ENCODE measurements around the gene GHRHR.

Gene GHRHR

DNA sequence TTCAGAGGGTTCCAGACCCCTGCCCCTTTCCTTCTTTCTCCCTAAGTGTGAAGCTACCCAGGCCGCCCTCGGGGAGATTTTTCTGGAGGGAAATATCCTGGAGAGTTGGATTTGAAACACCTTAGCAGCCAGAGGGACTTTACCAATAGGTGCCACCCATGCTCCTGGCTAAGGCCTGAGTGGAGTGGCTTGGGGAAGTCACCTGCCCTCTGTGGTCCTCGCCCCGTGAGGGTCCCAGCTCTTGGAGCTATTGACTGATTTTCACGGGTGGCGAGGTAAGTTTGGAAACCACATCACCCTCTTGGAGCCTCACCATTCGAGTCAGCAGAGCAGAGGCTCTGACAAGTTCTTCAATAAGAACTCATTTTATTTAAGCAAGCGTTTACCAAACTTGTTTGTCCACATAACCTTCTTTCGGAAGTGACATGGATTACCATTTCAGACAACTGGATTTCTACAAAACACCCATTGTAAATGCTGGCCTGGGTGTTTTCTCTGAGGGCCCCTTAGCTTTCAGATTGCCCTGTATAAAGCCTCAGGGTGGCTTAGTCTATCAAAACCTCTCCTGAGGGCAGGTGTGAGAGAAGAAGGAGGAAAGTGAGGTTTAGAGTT lies 31.7 kb upstream of the GHRHR start:
- DNase-seq: no peak
- H3K36me3 ChIP-seq (replicated peaks; ENCODE audit: insufficient read depth, low read length): no peaks in the 10 kb centered on the region
- TF ChIP-seq EZH2phosphoT487 (IDR thresholded peaks at IDR 0.05; ENCODE audit: low read length): no peak
- TF ChIP-seq CTCF (IDR thresholded peaks at IDR 0.05; ENCODE audit: low read length): no peak
- TF ChIP-seq EZH2 (optimal IDR thresholded peaks at IDR 0.05; ENCODE audit: low read depth, low read length): no peak
- H3K27me3 ChIP-seq (replicated peaks; ENCODE audit: insufficient read depth, low read length): no peaks in the 10 kb centered on the region
- H4K20me1 ChIP-seq (ENCODE audit: insufficient read depth, low read length): no peaks in the 10 kb centered on the region
- no peak overlapping the region for H3K4me3 ChIP-seq (ENCODE audit: low read length)
- no peak overlapping the region for H3K9ac ChIP-seq (ENCODE audit: low read length)
- H3F3A ChIP-seq (ENCODE audit: insufficient read depth, low read length): no peaks in the 10 kb centered on the region
- no peaks in the 10 kb centered on the region for H3K4me1 ChIP-seq (ENCODE audit: low read length)
- H3K79me2 ChIP-seq (ENCODE audit: low read length): no peaks in the 10 kb centered on the region
- H3K9me3 ChIP-seq (replicated peaks; ENCODE audit: insufficient read depth, low read length): no peaks in the 10 kb centered on the region
- H3K9me2 ChIP-seq (replicated peaks; ENCODE audit: insufficient read depth, low read length): no peaks in the 10 kb centered on the region
- H2AFZ ChIP-seq (ENCODE audit: low read length): no peak overlapping the region
- no peak overlapping the region for H3K4me2 ChIP-seq (ENCODE audit: low read depth, low read length)
- no peak overlapping the region for H3K27ac ChIP-seq (ENCODE audit: low read length)

GRCh38 chr7:30932562-30932961 lies 31.2 kb upstream of the GHRHR start:
- no peaks in the 10 kb centered on the region for H3F3A ChIP-seq (ENCODE audit: insufficient read depth, low read length)
- no peaks in the 10 kb centered on the region for H3K4me1 ChIP-seq (ENCODE audit: low read length)
- H3K9me2 ChIP-seq (replicated peaks; ENCODE audit: insufficient read depth, low read length): no peaks in the 10 kb centered on the region
- H3K27me3 ChIP-seq (replicated peaks; ENCODE audit: insufficient read depth, low read length): no peaks in the 10 kb centered on the region
- H3K4me3 ChIP-seq (ENCODE audit: low read length): no peak overlapping the region
- no peak for TF ChIP-seq EZH2 (optimal IDR thresholded peaks at IDR 0.05; ENCODE audit: low read depth, low read length)
- TF ChIP-seq CTCF (IDR thresholded peaks at IDR 0.05; ENCODE audit: low read length): no peak
- TF ChIP-seq EZH2phosphoT487 (IDR thresholded peaks at IDR 0.05; ENCODE audit: low read length): no peak
- H3K9ac ChIP-seq (ENCODE audit: low read length): no peak overlapping the region
- H3K4me2 ChIP-seq (ENCODE audit: low read depth, low read length): no peak overlapping the region
- no peaks in the 10 kb centered on the region for H3K79me2 ChIP-seq (ENCODE audit: low read length)
- no peaks in the 10 kb centered on the region for H4K20me1 ChIP-seq (ENCODE audit: insufficient read depth, low read length)
- no peaks in the 10 kb centered on the region for H3K9me3 ChIP-seq (replicated peaks; ENCODE audit: insufficient read depth, low read length)
- no peak overlapping the region for H2AFZ ChIP-seq (ENCODE audit: low read length)
- H3K27ac ChIP-seq (ENCODE audit: low read length): no peak overlapping the region
- H3K36me3 ChIP-seq (replicated peaks; ENCODE audit: insufficient read depth, low read length): no peaks in the 10 kb centered on the region
- no peak for DNase-seq

DNA sequence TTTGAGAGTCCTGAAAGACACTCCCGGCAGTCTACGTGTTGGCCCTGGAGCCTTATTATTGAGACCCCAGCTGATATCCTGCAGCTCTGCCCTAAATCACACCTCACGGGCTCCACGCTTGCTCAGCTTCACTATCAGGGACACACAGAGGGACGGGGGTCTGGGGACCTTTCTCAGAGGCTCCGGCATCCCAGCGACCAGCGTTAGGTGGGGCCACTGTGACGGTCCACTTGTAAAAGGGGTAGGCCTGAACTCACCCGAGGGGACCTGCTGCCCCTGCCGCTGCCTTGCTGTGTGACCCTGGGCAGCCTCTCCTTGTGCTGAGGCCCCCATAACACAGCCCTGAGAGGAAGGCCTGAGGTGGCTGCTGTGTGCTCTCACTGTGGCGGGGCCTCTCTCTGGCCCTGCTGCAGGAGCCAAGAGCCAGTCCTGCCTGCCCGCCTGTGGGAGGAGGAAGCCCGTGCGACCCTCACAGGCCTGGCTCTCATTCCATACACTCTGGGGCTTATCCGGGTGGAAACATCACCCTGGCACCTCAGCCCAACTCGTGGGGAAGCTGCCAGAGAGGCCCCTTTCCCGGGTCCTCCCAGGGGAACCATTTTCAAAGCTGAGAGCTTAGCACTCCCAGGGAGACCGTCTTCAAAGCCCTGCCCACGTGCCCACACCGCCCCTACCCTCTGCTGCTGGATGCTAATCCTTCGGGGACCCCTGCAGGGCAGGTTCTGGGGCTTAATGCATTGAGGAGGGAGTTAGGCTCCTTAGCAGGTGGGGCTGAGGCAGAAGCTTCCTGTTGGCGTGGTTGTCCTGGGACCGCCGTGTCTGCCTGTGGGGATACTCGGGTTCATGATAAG lies 30.4 kb upstream of the GHRHR start:
- Histone ChIP-seq H2AFZ (ENCODE audit: low read length) (no peak overlapping the region), H3K4me2 (ENCODE audit: low read depth, low read length) (no peak overlapping the region), H3K4me1 (ENCODE audit: low read length) (no peaks in the 10 kb centered on the region), H3K79me2 (ENCODE audit: low read length) (no peaks in the 10 kb centered on the region), H3K27me3 (replicated peaks; ENCODE audit: insufficient read depth, low read length) (no peaks in the 10 kb centered on the region), H4K20me1 (ENCODE audit: insufficient read depth, low read length) (no peaks in the 10 kb centered on the region), H3K36me3 (replicated peaks; ENCODE audit: insufficient read depth, low read length) (no peaks in the 10 kb centered on the region), H3F3A (ENCODE audit: insufficient read depth, low read length) (no peaks in the 10 kb centered on the region), H3K27ac (ENCODE audit: low read length) (no peak overlapping the region), H3K4me3 (ENCODE audit: low read length) (no peak overlapping the region), H3K9me3 (replicated peaks; ENCODE audit: insufficient read depth, low read length) (no peaks in the 10 kb centered on the region), H3K9me2 (replicated peaks; ENCODE audit: insufficient read depth, low read length) (no peaks in the 10 kb centered on the region), H3K9ac (ENCODE audit: low read length) (no peak overlapping the region)
- DNase-seq: no peak
- no peak for TF ChIP-seq CTCF (IDR thresholded peaks at IDR 0.05; ENCODE audit: low read length)
- no peak for TF ChIP-seq EZH2phosphoT487 (IDR thresholded peaks at IDR 0.05; ENCODE audit: low read length)
- no peak for TF ChIP-seq EZH2 (optimal IDR thresholded peaks at IDR 0.05; ENCODE audit: low read depth, low read length)
